Loucy (cell line): ENCODE data around the gene C14orf119.

Source experiments
- EZH2phosphoT487 ChIP-seq: fragments of 200-600 bp; IDR thresholded peaks from 2 replicates; pipeline ENCODE4 v1.6.1; 2018; ENCODE audit warnings: antibody characterized with exemption, mild to moderate bottlenecking, moderate library complexity, borderline replicate concordance
- TF ChIP-seq, protein P1 (sequence below): fragments of 200-600 bp; sonication (generic); conservative IDR thresholded peaks from 2 replicates; pipeline ENCODE4 v1.5.1; 2014; ENCODE audit warnings: mild to moderate bottlenecking, antibody characterized with exemption, low read length

DNA sequence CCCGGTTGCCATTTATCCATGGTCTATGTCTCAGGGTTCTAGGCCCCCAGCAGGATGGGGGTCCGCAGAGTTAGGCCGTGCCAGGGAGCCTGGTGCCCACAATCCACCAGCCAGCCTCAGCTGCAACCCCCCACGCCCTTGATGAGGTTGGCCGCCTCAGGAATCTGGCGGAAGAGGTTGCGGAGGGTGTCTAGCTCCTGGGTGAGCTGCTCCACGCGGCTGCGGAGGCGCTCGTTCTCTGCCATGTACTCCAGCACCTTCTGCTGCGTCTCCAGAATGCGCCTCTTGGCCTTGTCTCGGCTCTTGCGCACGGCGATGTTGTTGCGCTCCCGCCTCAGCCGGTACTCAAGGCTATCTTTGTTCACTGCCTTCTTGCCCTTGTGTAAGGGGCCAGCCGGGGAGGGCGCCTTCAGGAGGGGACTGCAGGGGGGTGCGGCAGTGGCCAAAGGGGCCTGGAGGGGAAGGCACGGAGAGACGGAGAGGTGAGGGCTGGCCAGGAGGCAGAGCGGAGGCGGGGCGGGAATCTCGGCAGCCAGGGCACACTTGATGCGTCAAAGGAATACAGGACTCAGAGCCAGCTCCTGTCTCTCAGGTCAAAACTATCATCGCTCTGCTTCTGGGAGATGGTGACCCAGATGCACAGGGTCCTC lies 22.2 kb downstream of the C14orf119 start:
- TF ChIP-seq, protein P1, sequence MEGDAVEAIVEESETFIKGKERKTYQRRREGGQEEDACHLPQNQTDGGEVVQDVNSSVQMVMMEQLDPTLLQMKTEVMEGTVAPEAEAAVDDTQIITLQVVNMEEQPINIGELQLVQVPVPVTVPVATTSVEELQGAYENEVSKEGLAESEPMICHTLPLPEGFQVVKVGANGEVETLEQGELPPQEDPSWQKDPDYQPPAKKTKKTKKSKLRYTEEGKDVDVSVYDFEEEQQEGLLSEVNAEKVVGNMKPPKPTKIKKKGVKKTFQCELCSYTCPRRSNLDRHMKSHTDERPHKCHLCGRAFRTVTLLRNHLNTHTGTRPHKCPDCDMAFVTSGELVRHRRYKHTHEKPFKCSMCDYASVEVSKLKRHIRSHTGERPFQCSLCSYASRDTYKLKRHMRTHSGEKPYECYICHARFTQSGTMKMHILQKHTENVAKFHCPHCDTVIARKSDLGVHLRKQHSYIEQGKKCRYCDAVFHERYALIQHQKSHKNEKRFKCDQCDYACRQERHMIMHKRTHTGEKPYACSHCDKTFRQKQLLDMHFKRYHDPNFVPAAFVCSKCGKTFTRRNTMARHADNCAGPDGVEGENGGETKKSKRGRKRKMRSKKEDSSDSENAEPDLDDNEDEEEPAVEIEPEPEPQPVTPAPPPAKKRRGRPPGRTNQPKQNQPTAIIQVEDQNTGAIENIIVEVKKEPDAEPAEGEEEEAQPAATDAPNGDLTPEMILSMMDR: no peak
- TF ChIP-seq EZH2phosphoT487: no peak
